ENCODE measurements around the gene ERICH3.

DNA sequence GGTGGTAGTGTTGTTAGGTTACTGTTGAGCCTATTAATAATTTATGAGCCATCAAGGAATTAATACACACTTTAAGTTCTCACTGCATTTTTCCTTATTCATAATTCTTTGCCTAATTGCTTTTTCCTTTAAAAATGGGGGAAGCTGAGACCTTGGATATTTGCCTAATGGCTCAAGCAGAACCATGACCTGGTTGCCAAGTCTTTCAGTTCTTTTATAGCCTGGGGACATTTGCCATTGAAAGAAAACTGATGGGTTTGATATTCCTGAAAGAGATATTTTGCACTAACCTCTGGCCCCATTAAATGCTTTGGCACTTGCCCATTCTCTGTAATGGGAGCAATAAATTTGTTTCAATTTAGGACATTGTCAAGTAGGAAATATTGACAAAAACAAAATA is 142.7 kb downstream of the ERICH3 start:
- TF ChIP-seq EZH2 (IDR thresholded peaks at IDR 0.05; ENCODE audit: borderline replicate concordance, low read length): no peak
- TF ChIP-seq, protein P1, sequence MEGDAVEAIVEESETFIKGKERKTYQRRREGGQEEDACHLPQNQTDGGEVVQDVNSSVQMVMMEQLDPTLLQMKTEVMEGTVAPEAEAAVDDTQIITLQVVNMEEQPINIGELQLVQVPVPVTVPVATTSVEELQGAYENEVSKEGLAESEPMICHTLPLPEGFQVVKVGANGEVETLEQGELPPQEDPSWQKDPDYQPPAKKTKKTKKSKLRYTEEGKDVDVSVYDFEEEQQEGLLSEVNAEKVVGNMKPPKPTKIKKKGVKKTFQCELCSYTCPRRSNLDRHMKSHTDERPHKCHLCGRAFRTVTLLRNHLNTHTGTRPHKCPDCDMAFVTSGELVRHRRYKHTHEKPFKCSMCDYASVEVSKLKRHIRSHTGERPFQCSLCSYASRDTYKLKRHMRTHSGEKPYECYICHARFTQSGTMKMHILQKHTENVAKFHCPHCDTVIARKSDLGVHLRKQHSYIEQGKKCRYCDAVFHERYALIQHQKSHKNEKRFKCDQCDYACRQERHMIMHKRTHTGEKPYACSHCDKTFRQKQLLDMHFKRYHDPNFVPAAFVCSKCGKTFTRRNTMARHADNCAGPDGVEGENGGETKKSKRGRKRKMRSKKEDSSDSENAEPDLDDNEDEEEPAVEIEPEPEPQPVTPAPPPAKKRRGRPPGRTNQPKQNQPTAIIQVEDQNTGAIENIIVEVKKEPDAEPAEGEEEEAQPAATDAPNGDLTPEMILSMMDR (conservative IDR thresholded peaks at IDR 0.05 in 1 of 2, IDR thresholded peaks at IDR 0.05 in 1 of 2; ENCODE audit: extremely low read depth in 1 of 2, insufficient read depth in 1 of 2, low read depth in 1 of 2, low read length in 2 of 2): no peak

All from mammary epithelial cell (primary cell).